ENCODE measurements around the gene FANCM. TPM values are rescaled to one million over a fixed set of nuclear protein-coding genes. Genes with fewer than 3 reads are reported as not detected.

The FANCM gene
- total RNA-seq, 1 donor from 2014 or later, result 9.9 TPM

GRCh38 chr14:45194964-45195363, 59.2 kb downstream of the FANCM start:
- H3K36me3 Mint-ChIP-seq (ENCODE audit: low read depth, unreplicated experiment), result no peaks in the 10 kb centered on the region
- no peak overlapping the region for H3K27ac Mint-ChIP-seq (ENCODE audit: unreplicated experiment)
- H3K4me3 Mint-ChIP-seq (ENCODE audit: unreplicated experiment), result no peak overlapping the region
- H3K9me3 Mint-ChIP-seq (ENCODE audit: unreplicated experiment), result no peaks in the 10 kb centered on the region
- no peak for DNase-seq (ENCODE audit: low spot score)
- H3K27me3 Mint-ChIP-seq (ENCODE audit: unreplicated experiment), result no peaks in the 10 kb centered on the region
- H3K4me1 Mint-ChIP-seq (ENCODE audit: unreplicated experiment), result peaks cover 12% of the 10 kb centered on the region
- no peak for TF ChIP-seq CTCF (IDR thresholded peaks at IDR 0.05; ENCODE audit: unreplicated experiment)

- DNase-seq (ENCODE audit: low spot score), result no peak
- no peak for TF ChIP-seq CTCF (IDR thresholded peaks at IDR 0.05; ENCODE audit: unreplicated experiment)
- no peaks in the 10 kb centered on the region for H3K27me3 Mint-ChIP-seq (ENCODE audit: unreplicated experiment)
- no peaks in the 10 kb centered on the region for H3K9me3 Mint-ChIP-seq (ENCODE audit: unreplicated experiment)
- H3K36me3 Mint-ChIP-seq (ENCODE audit: low read depth, unreplicated experiment), result peaks cover 6% of the 10 kb centered on the region
- no peak overlapping the region for H3K4me3 Mint-ChIP-seq (ENCODE audit: unreplicated experiment)
- no peak overlapping the region for H3K27ac Mint-ChIP-seq (ENCODE audit: unreplicated experiment)
- H3K4me1 Mint-ChIP-seq (ENCODE audit: unreplicated experiment), result peaks cover 7% of the 10 kb centered on the region
Measured at GRCh38 chr14:45198551-45198950, 62.8 kb downstream of the FANCM start.

GRCh38 chr14:45199230-45199629, 63.5 kb downstream of the FANCM start:
- H3K27me3 Mint-ChIP-seq (ENCODE audit: unreplicated experiment), result no peaks in the 10 kb centered on the region
- H3K27ac Mint-ChIP-seq (ENCODE audit: unreplicated experiment), result peak overlapping the region; percentile 12
- no peak for DNase-seq (ENCODE audit: low spot score)
- H3K4me3 Mint-ChIP-seq (ENCODE audit: unreplicated experiment), result no peak overlapping the region
- H3K36me3 Mint-ChIP-seq (ENCODE audit: low read depth, unreplicated experiment), result peaks cover 6% of the 10 kb centered on the region
- peaks cover 7% of the 10 kb centered on the region for H3K4me1 Mint-ChIP-seq (ENCODE audit: unreplicated experiment)
- no peaks in the 10 kb centered on the region for H3K9me3 Mint-ChIP-seq (ENCODE audit: unreplicated experiment)
- TF ChIP-seq CTCF (IDR thresholded peaks at IDR 0.05; ENCODE audit: unreplicated experiment), result no peak

- H3K4me3 Mint-ChIP-seq (ENCODE audit: unreplicated experiment), result no peak overlapping the region
- peaks cover 7% of the 10 kb centered on the region for H3K4me1 Mint-ChIP-seq (ENCODE audit: unreplicated experiment)
- peaks cover 10% of the 10 kb centered on the region for H3K36me3 Mint-ChIP-seq (ENCODE audit: low read depth, unreplicated experiment)
- H3K27me3 Mint-ChIP-seq (ENCODE audit: unreplicated experiment), result no peaks in the 10 kb centered on the region
- H3K27ac Mint-ChIP-seq (ENCODE audit: unreplicated experiment), result no peak overlapping the region
- peak; percentile 12 for DNase-seq (ENCODE audit: low spot score)
- no peaks in the 10 kb centered on the region for H3K9me3 Mint-ChIP-seq (ENCODE audit: unreplicated experiment)
- no peak for TF ChIP-seq CTCF (IDR thresholded peaks at IDR 0.05; ENCODE audit: unreplicated experiment)
Measured at GRCh38 chr14:45201905-45202304, 66.2 kb downstream of the FANCM start.

- no peak for TF ChIP-seq CTCF (IDR thresholded peaks at IDR 0.05; ENCODE audit: unreplicated experiment)
- Mint-ChIP-seq H3K9me3 (ENCODE audit: unreplicated experiment) (no peaks in the 10 kb centered on the region), H3K36me3 (ENCODE audit: low read depth, unreplicated experiment) (peaks cover 12% of the 10 kb centered on the region), H3K27me3 (ENCODE audit: unreplicated experiment) (no peaks in the 10 kb centered on the region), H3K4me3 (ENCODE audit: unreplicated experiment) (no peak overlapping the region), H3K27ac (ENCODE audit: unreplicated experiment) (no peak overlapping the region), H3K4me1 (ENCODE audit: unreplicated experiment) (peaks cover 2% of the 10 kb centered on the region)
- no peak for DNase-seq (ENCODE audit: low spot score)
Measured at GRCh38 chr14:45204241-45204640, 68.5 kb downstream of the FANCM start.
